ENCODE measurements around the gene NAP1L1.

Gene NAP1L1

GRCh38 chr12:76042147-76042546, 42.3 kb downstream of the NAP1L1 start:
- in situ Hi-C loops (cut with MboI; ENCODE audit: low sequenced_read_pairs) = loop anchor here (10.0 to 25.0 kb wide), 2 partner anchors 303 to 705 kb away; partner anchors contain the start of genes BBS10, CAPS2 and GLIPR1L1

- in situ Hi-C loops (cut with MboI; ENCODE audit: low sequenced_read_pairs) = loop anchor here (10.0 to 25.0 kb wide), 2 partner anchors 303 to 704 kb away; partner anchors contain the start of genes BBS10, CAPS2 and GLIPR1L1
These were observed 43.1 kb downstream of the NAP1L1 start for GRCh38 chr12:76041406-76041805.

- in situ Hi-C loops (cut with MboI; ENCODE audit: low sequenced_read_pairs) = loop anchor here (10.0 to 25.0 kb wide), 2 partner anchors 304 to 703 kb away; partner anchors contain the start of genes BBS10, CAPS2 and GLIPR1L1
These were observed 44.0 kb downstream of the NAP1L1 start for GRCh38 chr12:76040461-76040860.

GRCh38 chr12:76038176-76038575, 46.3 kb downstream of the NAP1L1 start:
- in situ Hi-C loops (cut with MboI; ENCODE audit: low sequenced_read_pairs) = loop anchor here (10.0 to 25.0 kb wide), 2 partner anchors 503 to 701 kb away; partner anchors contain the start of genes CAPS2 and GLIPR1L1

- in situ Hi-C loops (cut with MboI; ENCODE audit: low sequenced_read_pairs) = loop anchor here (10.0 to 25.0 kb wide), 2 partner anchors 503 to 700 kb away; partner anchors contain the start of genes CAPS2 and GLIPR1L1
These were observed 47.1 kb downstream of the NAP1L1 start for GRCh38 chr12:76037130-76038103.

- in situ Hi-C loops (cut with MboI; ENCODE audit: low sequenced_read_pairs) = loop anchor here (10.0 to 25.0 kb wide), 2 partner anchors 500 to 698 kb away; partner anchors contain the start of genes CAPS2 and GLIPR1L1
These were observed 49.4 kb downstream of the NAP1L1 start for GRCh38 chr12:76035045-76035444.

GRCh38 chr12:76033081-76034011, 51.1 kb downstream of the NAP1L1 start:
- in situ Hi-C loops (cut with MboI; ENCODE audit: low sequenced_read_pairs) = loop anchor here (10.0 to 25.0 kb wide), 2 partner anchors 499 to 696 kb away; partner anchors contain the start of genes CAPS2 and GLIPR1L1

- in situ Hi-C loops (cut with MboI; ENCODE audit: low sequenced_read_pairs) = loop anchor here (10.0 to 25.0 kb wide), 2 partner anchors 498 to 695 kb away; partner anchors contain the start of genes CAPS2 and GLIPR1L1
These were observed 52.2 kb downstream of the NAP1L1 start for GRCh38 chr12:76032043-76032981.

- in situ Hi-C loops (cut with MboI; ENCODE audit: low sequenced_read_pairs) = loop anchor here (10.0 to 25.0 kb wide), 2 partner anchors 497 to 694 kb away; partner anchors contain the start of genes CAPS2 and GLIPR1L1
These were observed 53.0 kb downstream of the NAP1L1 start, which contains the start of gene PHLDA1 for GRCh38 chr12:76031414-76032042. Gene PHLDA1, minus strand, starts transcription at chr12:76031776.

GRCh38 chr12:76031081-76031413, 53.4 kb downstream of the NAP1L1 start:
- in situ Hi-C loops (cut with MboI; ENCODE audit: low sequenced_read_pairs) = loop anchor here (10.0 to 25.0 kb wide), 2 partner anchors 496 to 694 kb away; partner anchors contain the start of genes CAPS2 and GLIPR1L1

- in situ Hi-C loops (cut with MboI; ENCODE audit: low sequenced_read_pairs) = loop anchor here (10.0 to 25.0 kb wide), 2 partner anchors 496 to 693 kb away; partner anchors contain the start of genes CAPS2 and GLIPR1L1
These were observed 54.0 kb downstream of the NAP1L1 start for GRCh38 chr12:76030341-76031080.

GRCh38 chr12:76029982-76030340, 54.5 kb downstream of the NAP1L1 start:
- in situ Hi-C loops (cut with MboI; ENCODE audit: low sequenced_read_pairs) = loop anchor here (10.0 to 25.0 kb wide), 2 partner anchors 495 to 693 kb away; partner anchors contain the start of genes CAPS2 and GLIPR1L1

- in situ Hi-C loops (cut with MboI; ENCODE audit: low sequenced_read_pairs) = loop anchor here (25.0 kb wide), 1 partner anchor 691 kb away; the partner anchor contains the start of genes CAPS2 and GLIPR1L1
These were observed 55.8 kb downstream of the NAP1L1 start for GRCh38 chr12:76028571-76029277.

- in situ Hi-C loops (cut with MboI; ENCODE audit: low sequenced_read_pairs) = loop anchor here (25.0 kb wide), 1 partner anchor 689 kb away; the partner anchor contains the start of genes CAPS2 and GLIPR1L1
These were observed 57.8 kb downstream of the NAP1L1 start for GRCh38 chr12:76026643-76027063.

- in situ Hi-C loops (cut with MboI; ENCODE audit: low sequenced_read_pairs) = loop anchor here (25.0 kb wide), 1 partner anchor 689 kb away; the partner anchor contains the start of genes CAPS2 and GLIPR1L1
These were observed 58.6 kb downstream of the NAP1L1 start for GRCh38 chr12:76025601-76026575.
